ENCODE data around the gene TCAIM.

DNA sequence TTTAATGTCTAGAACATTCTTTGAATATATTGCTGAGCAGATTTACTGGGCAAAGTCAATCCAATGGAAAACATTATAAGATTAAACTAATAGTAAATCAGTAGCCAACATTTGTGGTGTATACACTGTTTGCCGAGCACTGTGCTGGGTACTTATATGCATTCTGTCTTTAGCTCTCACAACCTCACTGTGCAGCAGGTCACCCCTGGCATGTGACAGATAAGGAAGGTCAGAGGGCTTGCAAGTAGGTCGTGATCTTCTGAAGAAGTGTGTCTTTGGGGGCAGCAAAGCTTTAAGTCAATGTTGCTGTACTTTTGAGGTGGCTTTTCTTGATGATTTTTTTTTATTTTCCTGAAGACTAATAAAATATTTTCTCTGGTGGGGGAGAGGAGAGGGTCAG lies 62.2 kb downstream of the TCAIM start:
- TF ChIP-seq, protein P1, sequence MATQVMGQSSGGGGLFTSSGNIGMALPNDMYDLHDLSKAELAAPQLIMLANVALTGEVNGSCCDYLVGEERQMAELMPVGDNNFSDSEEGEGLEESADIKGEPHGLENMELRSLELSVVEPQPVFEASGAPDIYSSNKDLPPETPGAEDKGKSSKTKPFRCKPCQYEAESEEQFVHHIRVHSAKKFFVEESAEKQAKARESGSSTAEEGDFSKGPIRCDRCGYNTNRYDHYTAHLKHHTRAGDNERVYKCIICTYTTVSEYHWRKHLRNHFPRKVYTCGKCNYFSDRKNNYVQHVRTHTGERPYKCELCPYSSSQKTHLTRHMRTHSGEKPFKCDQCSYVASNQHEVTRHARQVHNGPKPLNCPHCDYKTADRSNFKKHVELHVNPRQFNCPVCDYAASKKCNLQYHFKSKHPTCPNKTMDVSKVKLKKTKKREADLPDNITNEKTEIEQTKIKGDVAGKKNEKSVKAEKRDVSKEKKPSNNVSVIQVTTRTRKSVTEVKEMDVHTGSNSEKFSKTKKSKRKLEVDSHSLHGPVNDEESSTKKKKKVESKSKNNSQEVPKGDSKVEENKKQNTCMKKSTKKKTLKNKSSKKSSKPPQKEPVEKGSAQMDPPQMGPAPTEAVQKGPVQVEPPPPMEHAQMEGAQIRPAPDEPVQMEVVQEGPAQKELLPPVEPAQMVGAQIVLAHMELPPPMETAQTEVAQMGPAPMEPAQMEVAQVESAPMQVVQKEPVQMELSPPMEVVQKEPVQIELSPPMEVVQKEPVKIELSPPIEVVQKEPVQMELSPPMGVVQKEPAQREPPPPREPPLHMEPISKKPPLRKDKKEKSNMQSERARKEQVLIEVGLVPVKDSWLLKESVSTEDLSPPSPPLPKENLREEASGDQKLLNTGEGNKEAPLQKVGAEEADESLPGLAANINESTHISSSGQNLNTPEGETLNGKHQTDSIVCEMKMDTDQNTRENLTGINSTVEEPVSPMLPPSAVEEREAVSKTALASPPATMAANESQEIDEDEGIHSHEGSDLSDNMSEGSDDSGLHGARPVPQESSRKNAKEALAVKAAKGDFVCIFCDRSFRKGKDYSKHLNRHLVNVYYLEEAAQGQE (IDR thresholded peaks at IDR 0.05; ENCODE audit: insufficient read depth in 1 of 2, low read depth in 2 of 2, low read length in 1 of 2): no peak
- TF ChIP-seq, protein P2, sequence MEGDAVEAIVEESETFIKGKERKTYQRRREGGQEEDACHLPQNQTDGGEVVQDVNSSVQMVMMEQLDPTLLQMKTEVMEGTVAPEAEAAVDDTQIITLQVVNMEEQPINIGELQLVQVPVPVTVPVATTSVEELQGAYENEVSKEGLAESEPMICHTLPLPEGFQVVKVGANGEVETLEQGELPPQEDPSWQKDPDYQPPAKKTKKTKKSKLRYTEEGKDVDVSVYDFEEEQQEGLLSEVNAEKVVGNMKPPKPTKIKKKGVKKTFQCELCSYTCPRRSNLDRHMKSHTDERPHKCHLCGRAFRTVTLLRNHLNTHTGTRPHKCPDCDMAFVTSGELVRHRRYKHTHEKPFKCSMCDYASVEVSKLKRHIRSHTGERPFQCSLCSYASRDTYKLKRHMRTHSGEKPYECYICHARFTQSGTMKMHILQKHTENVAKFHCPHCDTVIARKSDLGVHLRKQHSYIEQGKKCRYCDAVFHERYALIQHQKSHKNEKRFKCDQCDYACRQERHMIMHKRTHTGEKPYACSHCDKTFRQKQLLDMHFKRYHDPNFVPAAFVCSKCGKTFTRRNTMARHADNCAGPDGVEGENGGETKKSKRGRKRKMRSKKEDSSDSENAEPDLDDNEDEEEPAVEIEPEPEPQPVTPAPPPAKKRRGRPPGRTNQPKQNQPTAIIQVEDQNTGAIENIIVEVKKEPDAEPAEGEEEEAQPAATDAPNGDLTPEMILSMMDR (IDR thresholded peaks at IDR 0.05): no peak
- TF ChIP-seq TCF7L2 (IDR thresholded peaks at IDR 0.05; ENCODE audit: low read depth, low read length) (no peak), POLR2AphosphoS5 (IDR thresholded peaks at IDR 0.05; ENCODE audit: low read depth, low read length) (no peak), SIN3A (IDR thresholded peaks at IDR 0.05; ENCODE audit: borderline replicate concordance, insufficient read depth, low read depth, low read length) (no peak)
